H1 (cell line): ENCODE results near the gene PSMC5. TPM values are rescaled to one million over a fixed set of nuclear protein-coding genes. Genes with fewer than 3 reads are reported as not detected.

ENCODE experiments used
- CTCF ChIA-PET: fragments of 300-600 bp; sonication (Branson Sonifier 250); formaldehyde crosslinking; loops from one replicate; lab custom pipeline; 2021; ENCODE audit not compliant: partially characterized antibody; lab: Charles Lee
- POLR2A ChIA-PET: fragments of 300-600 bp; sonication (Branson Sonifier 250); formaldehyde crosslinking; loops from one replicate; lab custom pipeline; 2021; ENCODE audit warnings: inconsistent platforms; ENCODE audit not compliant: partially characterized antibody; lab: Charles Lee
- DNase-seq, 2 experiments: peaks; one replicate each; pipeline versions ENCODE4 v3.0.0 to v3.0.0-alpha.2; 2010 to 2022; ENCODE audit warnings: low spot score in 2 of 2, low read depth in 1 of 2, mixed read lengths in 1 of 2
- FAIRE-seq: peaks from 2 replicates; lab custom pipeline; 2011; peaks lifted over from hg19 to GRCh38; lab: Jason Lieb, UNC
- H2AFZ ChIP-seq: 2 replicates; pipeline ENCODE4 v1.8.1; 2012; ENCODE audit warnings: low read length, inconsistent platforms
- H2AK5ac ChIP-seq: 2 replicates; pipeline ENCODE4 v1.6.1; 2013; ENCODE audit warnings: low read depth, low read length
- H2BK120ac ChIP-seq: replicated peaks from 2 replicates; pipeline ENCODE3; 2013; ENCODE audit warnings: low read depth, low read length, inconsistent platforms
- H2BK12ac ChIP-seq: 2 replicates; pipeline ENCODE4 v1.6.1; 2013; ENCODE audit warnings: low read depth, low read length
- H2BK15ac ChIP-seq: 2 replicates; pipeline ENCODE4 v1.6.1; 2013; ENCODE audit warnings: low read length
- H2BK20ac ChIP-seq: 2 replicates; pipeline ENCODE4 v1.6.1; 2013; ENCODE audit warnings: low read length
- H2BK5ac ChIP-seq: 2 replicates; pipeline ENCODE4 v1.6.1; 2013; ENCODE audit warnings: low read depth, low read length
- H3K14ac ChIP-seq: 2 replicates; pipeline ENCODE4 v1.6.1; 2013; ENCODE audit warnings: inconsistent platforms; ENCODE audit not compliant: insufficient read length
- H3K18ac ChIP-seq: 2 replicates; pipeline ENCODE4 v1.6.1; 2013; ENCODE audit warnings: low read length; ENCODE audit errors: extremely low read depth
- H3K23ac ChIP-seq: 2 replicates; pipeline ENCODE4 v1.6.1; 2013; ENCODE audit warnings: inconsistent platforms; ENCODE audit not compliant: insufficient read length
- H3K23me2 ChIP-seq: 2 replicates; pipeline ENCODE4 v1.6.1; 2013; ENCODE audit warnings: low read depth, low read length
- H3K27ac ChIP-seq: 2 replicates; pipeline ENCODE4 v1.6.1; 2011; ENCODE audit warnings: low read depth, low read length, inconsistent platforms
- H3K27me3 ChIP-seq, 4 experiments: replicated peaks in 1 of 4; 1 replicate in 1 of 4; 2 replicates in 3 of 4; pipeline versions ENCODE4 v1.6.1 to v1.8.1; 2011 to 2013; ENCODE audit warnings: low read length in 3 of 4, mild to moderate bottlenecking in 3 of 4, inconsistent platforms in 2 of 4, mixed read lengths in 2 of 4, moderate library complexity in 1 of 4; ENCODE audit not compliant: control insufficient read depth in 3 of 4, insufficient read depth in 3 of 4; ENCODE audit errors: extremely low read depth in 1 of 4
- H3K36me3 ChIP-seq, 4 experiments: 2 replicates each; pipeline versions ENCODE4 v1.6.1 to v1.8.1; 2011 to 2013; ENCODE audit warnings: mild to moderate bottlenecking in 4 of 4, low read length in 3 of 4, moderate library complexity in 2 of 4, control low read depth in 1 of 4, inconsistent platforms in 1 of 4; ENCODE audit not compliant: insufficient read depth in 4 of 4, control insufficient read depth in 2 of 4
- H3K4ac ChIP-seq: replicated peaks from 2 replicates; pipeline ENCODE3; 2013; ENCODE audit warnings: low read length, low read depth, mixed read lengths, inconsistent platforms; ENCODE audit not compliant: insufficient read length
- H3K4me1 ChIP-seq, 4 experiments: replicated peaks in 1 of 4; 1 replicate in 1 of 4; 2 replicates in 3 of 4; pipeline versions ENCODE4 v1.6.1 to v1.8.1; 2011 to 2013; ENCODE audit warnings: low read length in 3 of 4, inconsistent platforms in 2 of 4, mixed read lengths in 1 of 4; ENCODE audit not compliant: insufficient read depth in 4 of 4, control insufficient read depth in 3 of 4
- H3K4me2 ChIP-seq, 2 experiments: 2 replicates each; pipeline versions ENCODE4 v1.6.1 to v1.8.1; 2011 to 2013; ENCODE audit warnings: low read depth in 2 of 2, low read length in 2 of 2, control low read depth in 1 of 2, inconsistent platforms in 1 of 2, mild to moderate bottlenecking in 1 of 2; ENCODE audit not compliant: insufficient read depth in 1 of 2
- H3K4me3 ChIP-seq, 4 experiments: fragments of 200-600, 300-600 bp in 1 of 4; sonication (generic), shearing (Covaris generic), sonication (Bioruptor Twin) in 1 of 4; 2 replicates each; pipeline versions ENCODE4 v1.5.1 to v1.8.1; 2011 to 2016; ENCODE audit warnings: low read length in 4 of 4, low read depth in 3 of 4, control low read depth in 2 of 4, inconsistent platforms in 2 of 4, mild to moderate bottlenecking in 2 of 4, mixed read lengths in 1 of 4, moderate library complexity in 1 of 4; ENCODE audit not compliant: insufficient read depth in 2 of 4; ENCODE audit errors: extremely low read depth in 1 of 4
- H3K56ac ChIP-seq: replicated peaks from 2 replicates; pipeline ENCODE3; 2013; ENCODE audit warnings: low read depth, mild to moderate bottlenecking, mixed read lengths, low read length, inconsistent platforms; ENCODE audit not compliant: insufficient read length
- H3K79me1 ChIP-seq: 2 replicates; pipeline ENCODE4 v1.6.1; 2013; ENCODE audit warnings: low read depth, low read length, control low read depth
- H3K79me2 ChIP-seq, 2 experiments: 2 replicates each; pipeline versions ENCODE4 v1.6.1 to v1.8.1; 2012 to 2013; ENCODE audit warnings: low read length in 2 of 2, mild to moderate bottlenecking in 2 of 2, inconsistent platforms in 1 of 2; ENCODE audit not compliant: insufficient read depth in 2 of 2, control insufficient read depth in 1 of 2
- H3K9ac ChIP-seq, 4 experiments: replicated peaks in 1 of 4; 1 replicate in 1 of 4; 2 replicates in 3 of 4; pipeline versions ENCODE4 v1.6.1 to v1.8.1; 2011 to 2013; ENCODE audit warnings: low read depth in 3 of 4, low read length in 3 of 4, control low read depth in 2 of 4, mild to moderate bottlenecking in 2 of 4, moderate library complexity in 2 of 4, inconsistent platforms in 1 of 4; ENCODE audit errors: extremely low read depth in 1 of 4
- H3K9me3 ChIP-seq, 2 experiments: 2 replicates each; pipeline versions ENCODE4 v1.6.1 to v1.8.1; 2012 to 2013; ENCODE audit warnings: mild to moderate bottlenecking in 2 of 2, moderate library complexity in 2 of 2, control low read depth in 1 of 2, inconsistent platforms in 1 of 2, low read depth in 1 of 2, low read length in 1 of 2, mixed read lengths in 1 of 2; ENCODE audit not compliant: insufficient read depth in 2 of 2
- H4K20me1 ChIP-seq, 2 experiments: replicated peaks in 1 of 2; 2 replicates each; pipeline versions ENCODE3 to v1.8.1; 2011 to 2013; ENCODE audit warnings: inconsistent platforms in 2 of 2, low read length in 2 of 2, mild to moderate bottlenecking in 1 of 2; ENCODE audit not compliant: insufficient read depth in 2 of 2, control insufficient read depth in 1 of 2
- H4K5ac ChIP-seq: 2 replicates; pipeline ENCODE4 v1.6.1; 2013; ENCODE audit warnings: low read length, low read depth, mixed read lengths, inconsistent platforms; ENCODE audit not compliant: insufficient read length
- H4K8ac ChIP-seq: 2 replicates; pipeline ENCODE4 v1.8.0; 2013; ENCODE audit warnings: mild to moderate bottlenecking, moderate library complexity, low read length, inconsistent platforms; ENCODE audit not compliant: insufficient read depth; ENCODE audit errors: extremely low read depth
- H4K91ac ChIP-seq: replicated peaks from 2 replicates; pipeline ENCODE3; 2013; ENCODE audit warnings: low read length, mixed read lengths, inconsistent platforms; ENCODE audit not compliant: insufficient read length
- GABPA ChIP-seq: IDR thresholded peaks from 2 replicates; pipeline ENCODE4 v1.6.1; 2011; ENCODE audit warnings: mild to moderate bottlenecking, low read length, moderate library complexity, borderline replicate concordance; ENCODE audit not compliant: insufficient read depth
- WGBS, 2 experiments: shearing (Covaris generic) in 1 of 2; methylation state at CpG; one replicate each; pipeline versions ENCODE4 v1.1.6 to v1.1.7; 2013 to 2015; ENCODE audit warnings: low lambda C conversion rate in 2 of 2, mixed read lengths in 2 of 2, inconsistent platforms in 1 of 2, low coverage in 1 of 2, missing lambda C conversion rate in 1 of 2; ENCODE audit not compliant: insufficient replicate concordance in 2 of 2, insufficient coverage in 1 of 2, insufficient read length in 1 of 2; ENCODE audit errors: extremely low coverage in 1 of 2, missing lambda C conversion rate in 1 of 2; 5-methylcytosine and 5-hydroxymethylcytosine counted together
- polyA plus RNA-seq, 7 experiments: library from polyadenylated mRNA; depleted of rRNA in 3 of 7; stranded (reverse) in 5 of 7; unstranded in 2 of 7; fragments of >200 nt in 5 of 7; fragments of 200-250 nt in 2 of 7; gene quantifications; 1 replicate in 5 of 7; 2 replicates in 1 of 7; 4 replicates in 1 of 7; pipeline versions ENCODE4 v1.2.1 to v1.2.3, GENCODE V29; 2011 to 2013; ENCODE audit warnings: missing spikeins in 2 of 7, mixed read lengths in 2 of 7
- total RNA-seq: library from RNA; stranded (reverse); fragmentation: NEBNext Ultra II Directional; extraction: Animal tissue kit (Norgen Biotek cat#: 25700); gene quantifications from 2 replicates; pipeline ENCODE4 v1.2.1, GENCODE V29; 2021

Gene PSMC5
- total and polyA plus RNA-seq, 2 of the 8 experiments (the other 6 are each of a cell fraction or from before 2014, with no cell fraction given), result 172 to 180 TPM

GRCh38 chr17:63790057-63790456 lies 37.2 kb upstream of the PSMC5 start:
- Histone ChIP-seq H4K8ac (no peak overlapping the region), H3K4ac (no peak overlapping the region), H4K5ac (no peak overlapping the region), H3K27ac (no peak overlapping the region), H3K9ac (no peak overlapping the region), H4K20me1 (peaks cover 2 to 4% of the 10 kb centered on the region in 2 experiments), H2AFZ (no peak overlapping the region), H3K4me3 (no peak overlapping the region), H2BK20ac (no peak overlapping the region), H3K56ac (no peak overlapping the region), H2AK5ac (no peak overlapping the region), H3K23me2 (no peaks in the 10 kb centered on the region), H3K27me3 (no peaks in the 10 kb centered on the region), H4K91ac (no peak overlapping the region), H3K4me2 (no peak overlapping the region), H3K14ac (no peak overlapping the region), H3K4me1 (no peaks in the 10 kb centered on the region), H2BK15ac (no peak overlapping the region), H2BK5ac (no peak overlapping the region)
- CTCF ChIA-PET, result interaction anchor here (1.1 kb wide), 2 partner anchors 21 to 76 kb away, joined by 3 to 6 read pairs; no protein-coding TSS in a partner anchor
- POLR2A ChIA-PET, result interaction anchor here (1.6 to 24.4 kb wide), 3 partner anchors 10 to 35 kb away, joined by 5 to 481 read pairs (median 102); partner anchors contain the start of genes CCDC47, DDX42, FTSJ3 and PSMC5
- no peak for FAIRE-seq
- no peak for TF ChIP-seq GABPA
- TF ChIP-seq, all 59 proteins: peak for 0
- no peak for DNase-seq
- WGBS, 2 experiments, result 95% methylated on average over 6 of the region's 6 CpGs; no CpG with 5 or more reads in 1 of the 2 experiments
- Histone ChIP-seq H2BK12ac (no peak overlapping the region), H3K23ac (no peak overlapping the region), H3K79me2 (peaks cover 0 to 48% of the 10 kb centered on the region in 2 experiments; a peak in 3 of 4 replicates), H2BK120ac (no peak overlapping the region), H3K79me1 (no peaks in the 10 kb centered on the region), H3K36me3 (peaks cover 15 to 78% (median 56%) of the 10 kb centered on the region in 4 experiments), H3K18ac (no peak overlapping the region), H3K9me3 (no peaks in the 10 kb centered on the region)
